Measurements from ENCODE around the gene C1orf105. TPM values are rescaled to one million over a fixed set of nuclear protein-coding genes. Genes with fewer than 3 reads are reported as not detected.
"Not testable (repeated sequence)": the region's sequence is repeated elsewhere in the genome, so short reads cannot be mapped to it uniquely, and the experiment has no call there.

Gene C1orf105
- total RNA-seq, 1 experiment from 2014 or later = not detected

GRCh38 chr1:172494166-172494565 lies 73.7 kb downstream of the C1orf105 start:
- no TSS peak for BruUV-seq (replicated peaks)
- Mint-ChIP-seq H3K4me1 (ENCODE audit: low read depth, unreplicated experiment) (peaks cover 36% of the 10 kb centered on the region), H3K4me3 (ENCODE audit: low read depth, unreplicated experiment) (no peak overlapping the region), H3K27me3 (ENCODE audit: unreplicated experiment) (no peaks in the 10 kb centered on the region), H3K27ac (ENCODE audit: unreplicated experiment) (no peak overlapping the region), H3K36me3 (ENCODE audit: insufficient read depth, unreplicated experiment) (no peaks in the 10 kb centered on the region), H3K9me3 (ENCODE audit: low read depth, unreplicated experiment) (no peaks in the 10 kb centered on the region)
- DNase-seq = no peak
- CTCF ChIA-PET = no interaction called here
- intact Hi-C loops (cut with micrococcal nuclease; ENCODE audit: unreplicated experiment) = no loop called here
- no peak for TF ChIP-seq CTCF (IDR thresholded peaks at IDR 0.05; ENCODE audit: unreplicated experiment)

DNA sequence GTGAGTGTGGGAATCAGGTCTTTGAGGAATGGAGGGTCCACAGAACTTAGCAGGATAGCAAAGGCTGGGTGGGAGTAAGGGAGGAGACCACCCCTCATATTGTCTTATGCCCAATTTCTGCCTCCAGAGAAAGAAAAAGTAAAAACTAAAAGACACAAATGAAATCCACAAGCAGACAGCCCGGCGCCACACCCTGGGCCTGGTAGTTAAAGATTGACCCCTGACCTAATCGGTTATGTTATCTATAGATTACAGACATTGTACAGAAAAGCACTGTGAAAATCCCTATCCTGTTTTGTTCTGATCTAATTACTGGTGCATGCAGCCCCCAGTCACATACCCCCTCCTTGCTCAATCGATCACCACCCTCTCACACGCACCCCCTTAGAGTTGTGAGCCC lies 75.6 kb downstream of the C1orf105 start:
- not testable (repeated sequence) for H3K9me3 Mint-ChIP-seq (ENCODE audit: low read depth, unreplicated experiment)
- intact Hi-C loops (cut with micrococcal nuclease; ENCODE audit: unreplicated experiment) = loop anchor here (5.0 kb wide), 1 partner anchor 44 kb away; no protein-coding TSS in a partner anchor

GRCh38 chr1:172496678-172497077 lies 76.2 kb downstream of the C1orf105 start:
- Mint-ChIP-seq H3K9me3 (ENCODE audit: low read depth, unreplicated experiment) (no peaks in the 10 kb centered on the region), H3K36me3 (ENCODE audit: insufficient read depth, unreplicated experiment) (no peaks in the 10 kb centered on the region), H3K4me1 (ENCODE audit: low read depth, unreplicated experiment) (peaks cover 45% of the 10 kb centered on the region), H3K4me3 (ENCODE audit: low read depth, unreplicated experiment) (no peak overlapping the region), H3K27ac (ENCODE audit: unreplicated experiment) (no peak overlapping the region), H3K27me3 (ENCODE audit: unreplicated experiment) (no peaks in the 10 kb centered on the region)
- BruUV-seq (replicated peaks) = no TSS peak
- CTCF ChIA-PET = interaction anchor here (0.9 to 1.4 kb wide), 5 partner anchors 9 to 46 kb away, joined by 3 to 5 read pairs (median 4); no protein-coding TSS in a partner anchor
- intact Hi-C loops (cut with micrococcal nuclease; ENCODE audit: unreplicated experiment) = loop anchor here (5.0 kb wide), 1 partner anchor 44 kb away; no protein-coding TSS in a partner anchor
- no peak for TF ChIP-seq CTCF (IDR thresholded peaks at IDR 0.05; ENCODE audit: unreplicated experiment)
- DNase-seq = no peak

More for the DNA sequence above, 75.6 kb downstream of the C1orf105 start:
- not testable (repeated sequence) for H3K4me3 Mint-ChIP-seq (ENCODE audit: low read depth, unreplicated experiment); H3K27me3 Mint-ChIP-seq (ENCODE audit: unreplicated experiment); H3K27ac Mint-ChIP-seq (ENCODE audit: unreplicated experiment); H3K36me3 Mint-ChIP-seq (ENCODE audit: insufficient read depth, unreplicated experiment); DNase-seq; BruUV-seq (replicated peaks)
- H3K4me1 Mint-ChIP-seq (ENCODE audit: low read depth, unreplicated experiment) = peaks cover 45% of the 10 kb centered on the region
- CTCF ChIA-PET = interaction anchor here (1.1 to 1.4 kb wide), 2 partner anchors 36 to 45 kb away, joined by 4 read pairs; no protein-coding TSS in a partner anchor

DNA sequence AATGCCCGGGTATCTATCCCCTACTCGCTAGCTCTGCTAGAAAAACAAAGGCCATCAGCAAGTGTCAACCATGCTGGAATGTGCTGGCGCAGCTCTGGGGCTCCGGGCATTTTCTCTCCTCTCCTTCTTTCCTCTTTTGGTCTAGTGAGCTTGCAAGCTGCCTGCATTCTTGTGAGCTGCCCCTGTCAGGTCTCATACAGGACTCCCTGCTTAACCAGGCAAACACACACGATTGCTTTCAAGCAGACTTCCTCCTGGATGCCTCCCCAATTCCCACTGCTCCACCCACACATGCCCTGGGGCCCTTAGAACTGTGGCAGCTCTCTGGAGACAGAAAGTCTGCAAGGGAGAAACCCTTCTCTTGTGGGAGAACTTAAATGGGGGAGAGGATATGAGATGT lies 76.7 kb downstream of the C1orf105 start:
- intact Hi-C loops (cut with micrococcal nuclease; ENCODE audit: unreplicated experiment) = loop anchor here (5.0 kb wide), 1 partner anchor 45 kb away; no protein-coding TSS in a partner anchor
- CTCF ChIA-PET = interaction anchor here (0.9 to 1.4 kb wide), 4 partner anchors 9 to 46 kb away, joined by 3 to 5 read pairs (median 4); no protein-coding TSS in a partner anchor
- DNase-seq = peak; percentile 38
- H3K27ac Mint-ChIP-seq (ENCODE audit: unreplicated experiment) = peak overlapping the region; percentile 11
- H3K27me3 Mint-ChIP-seq (ENCODE audit: unreplicated experiment) = no peaks in the 10 kb centered on the region
- TF ChIP-seq CTCF (IDR thresholded peaks at IDR 0.05; ENCODE audit: unreplicated experiment) = no peak
- no TSS peak for BruUV-seq (replicated peaks)
- H3K4me1 Mint-ChIP-seq (ENCODE audit: low read depth, unreplicated experiment) = peaks cover 45% of the 10 kb centered on the region
- H3K4me3 Mint-ChIP-seq (ENCODE audit: low read depth, unreplicated experiment) = no peak overlapping the region
- H3K9me3 Mint-ChIP-seq (ENCODE audit: low read depth, unreplicated experiment) = no peaks in the 10 kb centered on the region
- H3K36me3 Mint-ChIP-seq (ENCODE audit: insufficient read depth, unreplicated experiment) = no peaks in the 10 kb centered on the region

DNA sequence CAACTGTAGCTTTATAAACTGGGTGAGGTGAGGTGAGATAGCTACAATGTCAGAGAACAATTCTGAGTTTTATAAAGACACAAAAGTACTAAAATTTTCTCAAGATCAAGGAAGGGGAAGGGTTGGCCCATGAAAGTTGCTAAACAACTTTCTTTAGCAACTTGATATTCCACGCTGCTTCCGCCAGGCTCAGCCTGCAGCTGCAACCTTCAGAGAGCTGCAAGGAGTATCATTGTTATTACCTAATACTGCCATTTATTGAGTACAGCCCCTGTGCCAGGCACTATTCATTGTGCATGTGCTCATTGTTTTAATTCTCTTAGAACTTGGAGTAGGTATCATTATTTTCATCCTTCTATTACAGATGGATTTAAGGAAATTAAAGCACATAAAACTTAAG lies 78.4 kb downstream of the C1orf105 start:
- intact Hi-C loops (cut with micrococcal nuclease; ENCODE audit: unreplicated experiment) = loop anchor here (5.0 kb wide), 1 partner anchor 47 kb away; no protein-coding TSS in a partner anchor
- H3K36me3 Mint-ChIP-seq (ENCODE audit: insufficient read depth, unreplicated experiment) = no peaks in the 10 kb centered on the region
- CTCF ChIA-PET = interaction anchor here (1.7 kb wide), 1 partner anchor 34 kb away, joined by 5 read pairs; the partner anchor contains the start of gene SUCO
- no peaks in the 10 kb centered on the region for H3K27me3 Mint-ChIP-seq (ENCODE audit: unreplicated experiment)
- BruUV-seq (replicated peaks) = no TSS peak
- no peak for DNase-seq
- H3K4me1 Mint-ChIP-seq (ENCODE audit: low read depth, unreplicated experiment) = peaks cover 45% of the 10 kb centered on the region
- no peaks in the 10 kb centered on the region for H3K9me3 Mint-ChIP-seq (ENCODE audit: low read depth, unreplicated experiment)
- TF ChIP-seq CTCF (IDR thresholded peaks at IDR 0.05; ENCODE audit: unreplicated experiment) = no peak
- H3K4me3 Mint-ChIP-seq (ENCODE audit: low read depth, unreplicated experiment) = no peak overlapping the region
- peak overlapping the region; percentile 54 for H3K27ac Mint-ChIP-seq (ENCODE audit: unreplicated experiment)
